AG08395 (cell line): ENCODE results near the gene BNC2.
"Not testable (repeated sequence)": the region's sequence is repeated elsewhere in the genome, so short reads cannot be mapped to it uniquely, and the experiment has no call there.

Experiments used
- DNase-seq: peaks from one replicate; pipeline ENCODE4 v3.0.0; 2012; ENCODE audit warnings: mixed read lengths, low spot score

BNC2 gene

GRCh38 chr9:16501141-16501540, 369.3 kb downstream of the BNC2 start:
- DNase-seq = no peak

- DNase-seq = no peak
Observed at GRCh38 chr9:16500386-16500785, 370.1 kb downstream of the BNC2 start.

GRCh38 chr9:16499892-16500291, 370.6 kb downstream of the BNC2 start:
- no peak for DNase-seq

- no peak for DNase-seq
Observed at GRCh38 chr9:16496908-16497307, 373.6 kb downstream of the BNC2 start.

GRCh38 chr9:16487915-16488314, 382.6 kb downstream of the BNC2 start:
- DNase-seq = no peak

GRCh38 chr9:16485575-16486321, 384.7 kb downstream of the BNC2 start:
- DNase-seq = no peak

GRCh38 chr9:16485160-16485559, 385.3 kb downstream of the BNC2 start:
- DNase-seq = no peak

GRCh38 chr9:16484744-16485143, 385.7 kb downstream of the BNC2 start:
- no peak for DNase-seq

GRCh38 chr9:16484180-16484579, 386.3 kb downstream of the BNC2 start:
- no peak for DNase-seq

- DNase-seq = no peak
Observed at GRCh38 chr9:16482764-16483163, 387.7 kb downstream of the BNC2 start.

GRCh38 chr9:16480584-16480983, 389.9 kb downstream of the BNC2 start:
- DNase-seq = not testable (repeated sequence)

- no peak for DNase-seq
Observed at GRCh38 chr9:16475996-16476395, 394.5 kb downstream of the BNC2 start.

- DNase-seq = no peak
Observed at GRCh38 chr9:16475257-16475656, 395.2 kb downstream of the BNC2 start.

GRCh38 chr9:16469184-16469583, 401.3 kb downstream of the BNC2 start:
- no peak for DNase-seq

- DNase-seq = no peak
Observed at GRCh38 chr9:16461851-16462250, 408.6 kb downstream of the BNC2 start.

- DNase-seq = no peak
Observed at GRCh38 chr9:16461137-16461840, 409.2 kb downstream of the BNC2 start.

- no peak for DNase-seq
Observed at GRCh38 chr9:16460696-16461095, 409.8 kb downstream of the BNC2 start.

GRCh38 chr9:16459421-16460148, 410.9 kb downstream of the BNC2 start:
- no peak for DNase-seq

GRCh38 chr9:16458696-16459420, 411.6 kb downstream of the BNC2 start:
- no peak for DNase-seq

GRCh38 chr9:16455842-16456241, 414.6 kb downstream of the BNC2 start:
- DNase-seq = no peak

GRCh38 chr9:16453390-16453789, 417.1 kb downstream of the BNC2 start:
- no peak for DNase-seq

- DNase-seq = no peak
Observed at GRCh38 chr9:16450578-16450977, 419.9 kb downstream of the BNC2 start.
